H4 (cell line): ENCODE data around the gene FUT3. TPM values are rescaled to one million over a fixed set of nuclear protein-coding genes. Genes with fewer than 3 reads are reported as not detected.
"Not testable (repeated sequence)": the region's sequence is repeated elsewhere in the genome, so short reads cannot be mapped to it uniquely, and the experiment has no call there.

Experiments used
- DNase-seq: peaks from one replicate; pipeline ENCODE4 v3.0.0-alpha.2; 2015; ENCODE audit warnings: low spot score
- total RNA-seq: library from RNA; depleted of rRNA; stranded (reverse); fragments of >200 nt; shearing (Covaris generic); gene quantifications from 2 replicates; pipeline ENCODE4 v1.2.3, GENCODE V29; 2014

FUT3 gene
- total RNA-seq, 1 experiment from 2014 or later, result not detected

- DNase-seq, result not testable (repeated sequence)
Measured at GRCh38 chr19:5848621-5849020, 2.6 kb downstream of the FUT3 start.

GRCh38 chr19:5847846-5848245, 3.4 kb downstream of the FUT3 start:
- not testable (repeated sequence) for DNase-seq

- DNase-seq, result no peak
Measured at GRCh38 chr19:5844456-5845433, 6.5 kb downstream of the FUT3 start.

GRCh38 chr19:5843295-5843927, 7.8 kb downstream of the FUT3 start:
- DNase-seq, result no peak

- not testable (repeated sequence) for DNase-seq
Measured at GRCh38 chr19:5841735-5842111, 9.5 kb downstream of the FUT3 start.

- no peak for DNase-seq
Measured at GRCh38 chr19:5839065-5840017, 11.9 kb downstream of the FUT3 start, which contains the start of gene FUT6. Gene FUT6, minus strand, starts transcription at chr19:5839702. Its CDS starts 7,135 bp downstream, at chr19:5832567.

GRCh38 chr19:5838353-5839064, 12.7 kb downstream of the FUT3 start:
- DNase-seq, result no peak

- DNase-seq, result no peak
Measured at GRCh38 chr19:5837761-5838352, 13.4 kb downstream of the FUT3 start.

GRCh38 chr19:5832527-5833216, 18.6 kb downstream of the FUT3 start:
- DNase-seq, result no peak

- DNase-seq, result no peak
Measured at GRCh38 chr19:5832061-5832460, 19.2 kb downstream of the FUT3 start.

GRCh38 chr19:5831159-5831558, 20.1 kb downstream of the FUT3 start:
- no peak for DNase-seq

- no peak for DNase-seq
Measured at GRCh38 chr19:5829567-5830310, 21.5 kb downstream of the FUT3 start.

- DNase-seq, result no peak
Measured at GRCh38 chr19:5828661-5829566, 22.3 kb downstream of the FUT3 start.

GRCh38 chr19:5827891-5828660, 23.2 kb downstream of the FUT3 start:
- DNase-seq, result peak; percentile 91

- DNase-seq, result no peak
Measured at GRCh38 chr19:5827342-5827890, 23.8 kb downstream of the FUT3 start.

- no peak for DNase-seq
Measured at GRCh38 chr19:5826531-5827341, 24.5 kb downstream of the FUT3 start.
